H1 (cell line): Measurements from ENCODE around the gene SLC17A3. TPM values are rescaled to one million over a fixed set of nuclear protein-coding genes. Genes with fewer than 3 reads are reported as not detected.
A peak's percentile ranks its signal among the peaks of the same experiment; 100 is the strongest.

Experiments
- CTCF ChIA-PET: fragments of 300-600 bp; sonication (Branson Sonifier 250); formaldehyde crosslinking; loops from one replicate; lab custom pipeline; 2021; ENCODE audit not compliant: partially characterized antibody; lab: Charles Lee
- POLR2A ChIA-PET: fragments of 300-600 bp; sonication (Branson Sonifier 250); formaldehyde crosslinking; loops from one replicate; lab custom pipeline; 2021; ENCODE audit warnings: inconsistent platforms; ENCODE audit not compliant: partially characterized antibody; lab: Charles Lee
- DNase-seq, 2 experiments: peaks; one replicate each; pipeline versions ENCODE4 v3.0.0 to v3.0.0-alpha.2; 2010 to 2022; ENCODE audit warnings: low spot score in 2 of 2, low read depth in 1 of 2, mixed read lengths in 1 of 2
- FAIRE-seq: peaks from 2 replicates; lab custom pipeline; 2011; peaks lifted over from hg19 to GRCh38; lab: Jason Lieb, UNC
- H2AFZ ChIP-seq: 2 replicates; pipeline ENCODE4 v1.8.1; 2012; ENCODE audit warnings: low read length, inconsistent platforms
- H2AK5ac ChIP-seq: 2 replicates; pipeline ENCODE4 v1.6.1; 2013; ENCODE audit warnings: low read depth, low read length
- H2BK120ac ChIP-seq: replicated peaks from 2 replicates; pipeline ENCODE3; 2013; ENCODE audit warnings: low read depth, low read length, inconsistent platforms
- H2BK12ac ChIP-seq: 2 replicates; pipeline ENCODE4 v1.6.1; 2013; ENCODE audit warnings: low read depth, low read length
- H2BK15ac ChIP-seq: 2 replicates; pipeline ENCODE4 v1.6.1; 2013; ENCODE audit warnings: low read length
- H2BK20ac ChIP-seq: 2 replicates; pipeline ENCODE4 v1.6.1; 2013; ENCODE audit warnings: low read length
- H2BK5ac ChIP-seq: 2 replicates; pipeline ENCODE4 v1.6.1; 2013; ENCODE audit warnings: low read depth, low read length
- H3K14ac ChIP-seq: 2 replicates; pipeline ENCODE4 v1.6.1; 2013; ENCODE audit warnings: inconsistent platforms; ENCODE audit not compliant: insufficient read length
- H3K18ac ChIP-seq: 2 replicates; pipeline ENCODE4 v1.6.1; 2013; ENCODE audit warnings: low read length; ENCODE audit errors: extremely low read depth
- H3K23ac ChIP-seq: 2 replicates; pipeline ENCODE4 v1.6.1; 2013; ENCODE audit warnings: inconsistent platforms; ENCODE audit not compliant: insufficient read length
- H3K23me2 ChIP-seq: 2 replicates; pipeline ENCODE4 v1.6.1; 2013; ENCODE audit warnings: low read depth, low read length
- H3K27ac ChIP-seq: 2 replicates; pipeline ENCODE4 v1.6.1; 2011; ENCODE audit warnings: low read depth, low read length, inconsistent platforms
- H3K27me3 ChIP-seq, 4 experiments: replicated peaks in 1 of 4; 1 replicate in 1 of 4; 2 replicates in 3 of 4; pipeline versions ENCODE4 v1.6.1 to v1.8.1; 2011 to 2013; ENCODE audit warnings: low read length in 3 of 4, mild to moderate bottlenecking in 3 of 4, inconsistent platforms in 2 of 4, mixed read lengths in 2 of 4, moderate library complexity in 1 of 4; ENCODE audit not compliant: control insufficient read depth in 3 of 4, insufficient read depth in 3 of 4; ENCODE audit errors: extremely low read depth in 1 of 4
- H3K36me3 ChIP-seq, 4 experiments: 2 replicates each; pipeline versions ENCODE4 v1.6.1 to v1.8.1; 2011 to 2013; ENCODE audit warnings: mild to moderate bottlenecking in 4 of 4, low read length in 3 of 4, moderate library complexity in 2 of 4, control low read depth in 1 of 4, inconsistent platforms in 1 of 4; ENCODE audit not compliant: insufficient read depth in 4 of 4, control insufficient read depth in 2 of 4
- H3K4ac ChIP-seq: replicated peaks from 2 replicates; pipeline ENCODE3; 2013; ENCODE audit warnings: low read length, low read depth, mixed read lengths, inconsistent platforms; ENCODE audit not compliant: insufficient read length
- H3K4me1 ChIP-seq, 4 experiments: replicated peaks in 1 of 4; 1 replicate in 1 of 4; 2 replicates in 3 of 4; pipeline versions ENCODE4 v1.6.1 to v1.8.1; 2011 to 2013; ENCODE audit warnings: low read length in 3 of 4, inconsistent platforms in 2 of 4, mixed read lengths in 1 of 4; ENCODE audit not compliant: insufficient read depth in 4 of 4, control insufficient read depth in 3 of 4
- H3K4me2 ChIP-seq, 2 experiments: 2 replicates each; pipeline versions ENCODE4 v1.6.1 to v1.8.1; 2011 to 2013; ENCODE audit warnings: low read depth in 2 of 2, low read length in 2 of 2, control low read depth in 1 of 2, inconsistent platforms in 1 of 2, mild to moderate bottlenecking in 1 of 2; ENCODE audit not compliant: insufficient read depth in 1 of 2
- H3K4me3 ChIP-seq, 4 experiments: fragments of 200-600, 300-600 bp in 1 of 4; sonication (generic), shearing (Covaris generic), sonication (Bioruptor Twin) in 1 of 4; 2 replicates each; pipeline versions ENCODE4 v1.5.1 to v1.8.1; 2011 to 2016; ENCODE audit warnings: low read length in 4 of 4, low read depth in 3 of 4, control low read depth in 2 of 4, inconsistent platforms in 2 of 4, mild to moderate bottlenecking in 2 of 4, mixed read lengths in 1 of 4, moderate library complexity in 1 of 4; ENCODE audit not compliant: insufficient read depth in 2 of 4; ENCODE audit errors: extremely low read depth in 1 of 4
- H3K56ac ChIP-seq: replicated peaks from 2 replicates; pipeline ENCODE3; 2013; ENCODE audit warnings: low read depth, mild to moderate bottlenecking, mixed read lengths, low read length, inconsistent platforms; ENCODE audit not compliant: insufficient read length
- H3K79me1 ChIP-seq: 2 replicates; pipeline ENCODE4 v1.6.1; 2013; ENCODE audit warnings: low read depth, low read length, control low read depth
- H3K79me2 ChIP-seq, 2 experiments: 2 replicates each; pipeline versions ENCODE4 v1.6.1 to v1.8.1; 2012 to 2013; ENCODE audit warnings: low read length in 2 of 2, mild to moderate bottlenecking in 2 of 2, inconsistent platforms in 1 of 2; ENCODE audit not compliant: insufficient read depth in 2 of 2, control insufficient read depth in 1 of 2
- H3K9ac ChIP-seq, 4 experiments: replicated peaks in 1 of 4; 1 replicate in 1 of 4; 2 replicates in 3 of 4; pipeline versions ENCODE4 v1.6.1 to v1.8.1; 2011 to 2013; ENCODE audit warnings: low read depth in 3 of 4, low read length in 3 of 4, control low read depth in 2 of 4, mild to moderate bottlenecking in 2 of 4, moderate library complexity in 2 of 4, inconsistent platforms in 1 of 4; ENCODE audit errors: extremely low read depth in 1 of 4
- H3K9me3 ChIP-seq, 2 experiments: 2 replicates each; pipeline versions ENCODE4 v1.6.1 to v1.8.1; 2012 to 2013; ENCODE audit warnings: mild to moderate bottlenecking in 2 of 2, moderate library complexity in 2 of 2, control low read depth in 1 of 2, inconsistent platforms in 1 of 2, low read depth in 1 of 2, low read length in 1 of 2, mixed read lengths in 1 of 2; ENCODE audit not compliant: insufficient read depth in 2 of 2
- H4K20me1 ChIP-seq, 2 experiments: replicated peaks in 1 of 2; 2 replicates each; pipeline versions ENCODE3 to v1.8.1; 2011 to 2013; ENCODE audit warnings: inconsistent platforms in 2 of 2, low read length in 2 of 2, mild to moderate bottlenecking in 1 of 2; ENCODE audit not compliant: insufficient read depth in 2 of 2, control insufficient read depth in 1 of 2
- H4K5ac ChIP-seq: 2 replicates; pipeline ENCODE4 v1.6.1; 2013; ENCODE audit warnings: low read length, low read depth, mixed read lengths, inconsistent platforms; ENCODE audit not compliant: insufficient read length
- H4K8ac ChIP-seq: 2 replicates; pipeline ENCODE4 v1.8.0; 2013; ENCODE audit warnings: mild to moderate bottlenecking, moderate library complexity, low read length, inconsistent platforms; ENCODE audit not compliant: insufficient read depth; ENCODE audit errors: extremely low read depth
- H4K91ac ChIP-seq: replicated peaks from 2 replicates; pipeline ENCODE3; 2013; ENCODE audit warnings: low read length, mixed read lengths, inconsistent platforms; ENCODE audit not compliant: insufficient read length
- ATF2 ChIP-seq: IDR thresholded peaks from 2 replicates; pipeline ENCODE4 v1.6.1; 2012; ENCODE audit warnings: low read length, inconsistent platforms
- CBX8 ChIP-seq: fragments of 300-800, 300-1000 bp; sonication (generic); IDR thresholded peaks from 2 replicates; pipeline ENCODE4 v1.7.1; 2016; ENCODE audit warnings: low read depth, low read length, borderline replicate concordance
- CREB1 ChIP-seq: IDR thresholded peaks from 2 replicates; pipeline ENCODE4 v1.6.1; 2012; ENCODE audit warnings: inconsistent platforms
- FOSL1 ChIP-seq: IDR thresholded peaks from 2 replicates; pipeline ENCODE4 v1.6.1; 2011; ENCODE audit warnings: mild to moderate bottlenecking, low read depth, low read length, moderate library complexity; ENCODE audit not compliant: insufficient read depth
- JUN ChIP-seq: IDR thresholded peaks from 2 replicates; pipeline ENCODE4 v1.6.1; 2011; ENCODE audit warnings: low read depth, mild to moderate bottlenecking, improper control_type of control experiment, low read length
- NANOG ChIP-seq: IDR thresholded peaks from 2 replicates; pipeline ENCODE4 v1.6.1; 2011; ENCODE audit warnings: low read length, low read depth, mild to moderate bottlenecking, inconsistent platforms; ENCODE audit not compliant: insufficient read depth, poor library complexity, severe bottlenecking
- RFX5 ChIP-seq: IDR thresholded peaks from 2 replicates; pipeline ENCODE4 v1.6.1; 2011; ENCODE audit warnings: low read depth, low read length, improper control_type of control experiment, borderline replicate concordance
- SIN3A ChIP-seq, 2 experiments: IDR thresholded peaks in 1 of 2; conservative IDR thresholded peaks in 1 of 2; 2 replicates each; pipeline ENCODE4 v1.6.1; 2011 to 2012; ENCODE audit warnings: low read length in 2 of 2, improper control_type of control experiment in 1 of 2, low read depth in 1 of 2, mild to moderate bottlenecking in 1 of 2
- SP4 ChIP-seq: IDR thresholded peaks from 2 replicates; pipeline ENCODE4 v1.6.1; 2012; ENCODE audit warnings: low read length, inconsistent platforms
- TCF12 ChIP-seq: IDR thresholded peaks from 2 replicates; pipeline ENCODE4 v1.6.1; 2011; ENCODE audit warnings: low read depth, mild to moderate bottlenecking, low read length
- TEAD4 ChIP-seq: IDR thresholded peaks from 2 replicates; pipeline ENCODE4 v1.6.1; 2012; ENCODE audit warnings: low read depth, low read length, inconsistent platforms, mixed read lengths
- WGBS, 2 experiments: shearing (Covaris generic) in 1 of 2; methylation state at CpG; one replicate each; pipeline versions ENCODE4 v1.1.6 to v1.1.7; 2013 to 2015; ENCODE audit warnings: low lambda C conversion rate in 2 of 2, mixed read lengths in 2 of 2, inconsistent platforms in 1 of 2, low coverage in 1 of 2, missing lambda C conversion rate in 1 of 2; ENCODE audit not compliant: insufficient replicate concordance in 2 of 2, insufficient coverage in 1 of 2, insufficient read length in 1 of 2; ENCODE audit errors: extremely low coverage in 1 of 2, missing lambda C conversion rate in 1 of 2; 5-methylcytosine and 5-hydroxymethylcytosine counted together
- polyA plus RNA-seq, 7 experiments: library from polyadenylated mRNA; depleted of rRNA in 3 of 7; stranded (reverse) in 5 of 7; unstranded in 2 of 7; fragments of >200 nt in 5 of 7; fragments of 200-250 nt in 2 of 7; gene quantifications; 1 replicate in 5 of 7; 2 replicates in 1 of 7; 4 replicates in 1 of 7; pipeline versions ENCODE4 v1.2.1 to v1.2.3, GENCODE V29; 2011 to 2013; ENCODE audit warnings: missing spikeins in 2 of 7, mixed read lengths in 2 of 7
- total RNA-seq: library from RNA; stranded (reverse); fragmentation: NEBNext Ultra II Directional; extraction: Animal tissue kit (Norgen Biotek cat#: 25700); gene quantifications from 2 replicates; pipeline ENCODE4 v1.2.1, GENCODE V29; 2021

SLC17A3 gene
- total and polyA plus RNA-seq, 2 of the 8 experiments (the other 6 are each of a cell fraction or from before 2014, with no cell fraction given) = not detected

GRCh38 chr6:25835442-25836283 lies 38.4 kb downstream of the SLC17A3 start:
- peak overlapping the region; percentile 37 for H3K56ac ChIP-seq
- H3K9me3 ChIP-seq = no peaks in the 10 kb centered on the region
- no peak overlapping the region for H4K5ac ChIP-seq
- no peak overlapping the region for H2BK15ac ChIP-seq
- H3K79me2 ChIP-seq = no peaks in the 10 kb centered on the region
- H3K36me3 ChIP-seq = no peaks in the 10 kb centered on the region
- no peak overlapping the region for H2BK120ac ChIP-seq
- H3K23ac ChIP-seq = no peak overlapping the region
- no peak overlapping the region for H2BK12ac ChIP-seq
- DNase-seq = no peak
- no peak overlapping the region for H3K9ac ChIP-seq
- H4K91ac ChIP-seq = no peak overlapping the region
- no peak overlapping the region for H2BK20ac ChIP-seq
- no peak overlapping the region for H2AK5ac ChIP-seq
- 96% methylated on average over 8 of the region's 8 CpGs; no CpG with 5 or more reads in 1 of the 2 experiments for WGBS, 2 experiments
- H2BK5ac ChIP-seq = no peak overlapping the region
- no peak overlapping the region for H2AFZ ChIP-seq
- no peak overlapping the region for H4K8ac ChIP-seq
- no peak overlapping the region for H3K27ac ChIP-seq
- H4K20me1 ChIP-seq = no peaks in the 10 kb centered on the region
- no peaks in the 10 kb centered on the region for H3K27me3 ChIP-seq
- H3K23me2 ChIP-seq = no peaks in the 10 kb centered on the region; the same call in 1 of the 2 replicates
- ChIA-PET CTCF (no interaction called here), POLR2A (no interaction called here)
- no peak for FAIRE-seq
- H3K4me2 ChIP-seq = no peak overlapping the region
- no peak overlapping the region for H3K14ac ChIP-seq
- H3K4me3 ChIP-seq = no peak overlapping the region
- H3K4ac ChIP-seq = no peak overlapping the region
- H3K18ac ChIP-seq = no peak overlapping the region
- H3K4me1 ChIP-seq = no peaks in the 10 kb centered on the region
- H3K79me1 ChIP-seq = no peaks in the 10 kb centered on the region
- no peak for TF ChIP-seq SIN3A (conservative IDR thresholded peaks at IDR 0.05 in 1 of 2, IDR thresholded peaks at IDR 0.05 in 1 of 2; ENCODE audit: low read depth in 1 of 2, low read length in 2 of 2)
- no peak for TF ChIP-seq FOSL1
- no peak for TF ChIP-seq ATF2
- no peak for TF ChIP-seq CREB1
- no peak for TF ChIP-seq CBX8
- no peak for TF ChIP-seq SP4
- TF ChIP-seq JUN = no peak
- TF ChIP-seq TEAD4 = no peak
- no peak for TF ChIP-seq NANOG
- TF ChIP-seq RFX5 = no peak
- TF ChIP-seq TCF12 = no peak
